HG02610 (cell line): ENCODE results near the gene LRRC25.
"Not testable (repeated sequence)": the region's sequence is repeated elsewhere in the genome, so short reads cannot be mapped to it uniquely, and the experiment has no call there.

Source experiments
- ATAC-seq: cut with Tn5 transposase; IDR thresholded peaks from one replicate; pipeline ENCODE4 v1.9.1; 2021; ENCODE audit warnings: mild to moderate bottlenecking, moderate library complexity; ENCODE audit not compliant: unreplicated experiment

LRRC25 gene

DNA sequence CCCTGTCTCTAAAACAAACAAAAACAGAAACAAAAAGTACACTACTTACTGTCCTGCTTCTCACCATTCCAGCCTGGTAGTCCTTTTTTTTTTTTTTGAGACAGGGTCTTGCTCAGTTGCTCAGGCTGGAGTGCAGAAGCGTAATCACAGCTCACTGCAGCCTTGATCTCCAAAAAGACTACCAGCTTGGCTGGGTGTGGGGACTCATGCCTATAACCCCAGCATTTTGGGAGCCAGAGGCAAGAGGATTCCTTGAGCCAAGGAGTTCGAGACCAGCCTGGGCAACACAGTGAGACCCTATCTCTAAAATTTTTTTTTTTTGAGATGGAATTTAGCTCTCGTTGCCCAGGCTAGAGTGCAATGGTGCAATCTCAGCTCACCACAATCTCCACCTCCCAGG lies 16.6 kb downstream of the LRRC25 start:
- no peak for ATAC-seq

DNA sequence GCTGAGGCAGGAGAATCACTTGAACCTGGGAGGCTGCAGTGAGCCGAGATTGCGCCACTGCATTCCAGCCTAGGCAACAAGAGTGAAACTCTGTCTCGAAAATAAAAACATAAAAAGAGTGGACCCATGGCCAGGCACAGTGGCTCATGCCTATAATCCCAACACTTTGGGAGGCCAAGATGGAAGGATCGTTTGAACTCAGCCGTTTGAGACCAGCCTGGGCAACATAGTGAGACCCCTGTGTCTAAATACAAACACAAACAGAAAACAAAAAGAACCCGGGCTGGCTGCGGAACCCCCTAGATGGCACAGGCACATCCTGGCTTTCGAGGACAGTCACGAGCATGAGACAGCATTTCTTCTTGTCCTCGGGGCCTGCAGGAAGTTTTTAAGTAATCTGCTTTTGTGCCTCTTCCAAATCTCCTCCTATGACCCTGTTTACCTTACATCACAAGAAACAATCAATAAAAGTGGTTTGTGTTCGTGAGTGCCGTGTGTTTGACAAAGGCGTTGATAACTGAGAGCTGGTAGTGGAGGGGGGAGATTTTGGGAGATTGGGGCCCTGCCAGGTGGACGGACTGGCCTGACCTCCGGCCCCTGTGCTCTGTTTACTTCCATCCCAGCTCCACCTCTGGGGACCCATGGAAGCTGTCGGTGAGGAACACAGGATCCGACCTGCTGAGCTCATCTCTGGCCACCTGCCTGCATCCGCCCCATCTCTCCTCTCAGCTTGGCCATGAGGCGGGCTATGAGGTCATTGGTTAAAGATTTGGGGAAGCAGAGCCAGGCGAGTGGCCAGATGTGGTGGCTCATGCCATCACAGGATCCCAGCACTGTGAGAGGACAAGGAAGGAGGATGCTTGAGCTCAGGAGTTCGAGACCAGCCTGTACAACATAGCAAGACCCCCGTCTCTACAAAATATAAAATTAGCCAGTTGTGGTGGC lies 17.3 kb downstream of the LRRC25 start:
- no peak for ATAC-seq

DNA sequence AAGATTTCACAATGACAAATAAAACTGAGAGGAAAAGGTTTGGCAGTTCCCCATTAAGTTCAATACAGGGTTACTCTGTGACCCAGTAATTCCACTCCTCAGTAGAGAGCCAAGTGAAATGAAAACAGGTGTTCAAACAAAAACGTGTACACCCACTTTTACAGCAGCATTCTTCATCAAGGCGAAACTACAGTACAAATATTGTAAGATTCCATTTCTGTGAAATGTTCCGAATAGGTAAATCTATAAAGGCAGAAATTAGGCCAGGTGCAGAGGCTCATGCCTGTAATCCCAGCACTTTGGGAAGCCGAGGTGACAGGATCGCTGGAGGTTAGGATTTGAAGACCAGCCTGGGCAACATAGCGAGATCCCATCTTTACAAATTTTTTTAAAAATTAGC lies 20.4 kb downstream of the LRRC25 start:
- no peak for ATAC-seq

DNA sequence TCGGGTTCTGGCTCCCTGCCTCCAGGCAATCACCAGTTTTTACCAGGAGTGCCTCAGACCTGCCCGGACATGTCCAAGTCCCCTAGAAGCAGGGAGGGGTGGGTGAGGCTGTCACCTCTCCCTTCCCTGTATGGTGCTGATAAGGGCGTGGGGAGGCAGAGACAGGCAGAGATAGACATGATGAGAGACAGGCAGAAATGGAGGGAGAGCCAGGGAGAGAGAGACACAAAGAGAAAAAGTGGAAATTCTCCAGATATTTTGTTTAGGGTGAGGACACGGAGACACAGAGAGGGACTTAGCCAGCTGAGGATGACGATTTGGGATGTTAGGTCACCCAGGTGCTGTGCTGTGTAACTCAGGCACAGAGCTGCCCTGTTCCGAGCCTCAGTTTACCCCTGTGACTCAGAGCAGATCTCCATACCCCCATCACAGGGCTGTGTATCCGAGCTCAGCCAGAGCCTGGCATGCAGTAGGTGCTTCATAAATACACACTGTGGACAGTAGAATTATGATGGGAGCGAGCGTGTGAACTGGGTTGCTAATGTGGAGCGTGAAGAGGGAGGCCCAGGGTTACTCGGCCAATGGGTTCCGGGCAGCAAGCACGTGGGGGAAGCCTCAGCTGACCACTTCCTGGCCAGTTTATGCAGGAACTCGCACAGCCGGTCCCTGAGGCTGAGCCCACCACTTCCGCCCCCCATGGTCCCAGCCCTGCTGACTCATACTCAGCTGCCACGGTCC lies 23.4 kb downstream of the LRRC25 start:
- ATAC-seq, result peak; percentile 83

DNA sequence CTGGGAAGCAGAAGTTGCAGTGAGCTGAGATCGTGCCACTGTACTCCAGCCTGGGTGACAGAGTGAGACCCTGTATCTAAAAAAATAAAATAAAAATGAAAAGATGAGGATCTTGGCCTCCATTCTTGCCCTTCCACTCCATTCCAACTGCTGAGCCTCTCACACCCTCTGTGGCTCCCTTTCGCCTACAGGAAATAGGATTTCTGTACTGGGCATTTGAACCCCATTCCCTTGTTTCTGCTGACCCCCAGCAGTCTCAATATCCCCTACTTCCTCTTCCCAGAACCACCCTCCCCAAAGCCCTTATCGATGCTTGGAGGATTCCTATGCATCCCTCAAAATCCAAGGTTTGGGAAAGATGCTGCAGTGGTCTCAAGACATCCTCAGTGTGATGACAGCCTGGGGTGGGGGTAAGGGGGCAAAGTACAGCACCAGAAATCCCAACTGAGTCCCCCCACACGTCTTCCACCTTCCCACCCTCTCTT lies 24.0 kb downstream of the LRRC25 start:
- no peak for ATAC-seq

DNA sequence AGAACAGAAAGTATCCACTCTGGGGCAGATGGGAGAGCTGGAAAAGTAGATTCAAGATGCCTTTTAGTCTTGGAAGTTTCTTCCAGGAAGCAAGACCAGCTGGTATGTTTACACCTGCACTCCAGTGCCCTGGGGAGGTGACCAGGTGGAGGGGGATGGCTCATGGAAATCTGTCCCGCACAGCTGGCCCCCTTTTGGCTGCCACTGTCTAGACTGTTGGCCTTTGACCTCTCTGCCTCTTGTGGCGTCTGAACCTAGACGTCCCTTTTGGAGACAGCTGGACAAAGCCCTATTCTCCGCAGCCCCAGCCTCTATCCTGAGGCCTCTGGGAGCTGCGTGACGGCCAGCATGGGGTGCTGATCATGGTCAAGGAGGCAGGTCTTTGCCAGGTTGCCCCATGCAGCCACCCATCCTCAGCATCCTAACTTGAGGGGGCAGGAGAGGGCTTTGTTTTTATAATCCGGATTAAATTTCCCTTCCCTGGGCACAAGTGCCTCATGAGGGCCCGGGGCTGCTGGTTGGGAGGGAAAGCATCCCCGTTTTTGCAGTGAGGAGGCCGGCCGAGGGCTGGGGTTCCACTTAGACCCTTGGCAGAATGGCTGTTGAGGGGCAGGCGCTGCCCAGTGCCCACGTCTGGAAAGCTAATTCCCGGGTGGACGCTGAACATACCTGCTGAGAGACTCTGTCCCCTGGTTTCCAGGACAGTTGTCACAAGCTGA lies 28.8 kb downstream of the LRRC25 start:
- ATAC-seq, result no peak

DNA sequence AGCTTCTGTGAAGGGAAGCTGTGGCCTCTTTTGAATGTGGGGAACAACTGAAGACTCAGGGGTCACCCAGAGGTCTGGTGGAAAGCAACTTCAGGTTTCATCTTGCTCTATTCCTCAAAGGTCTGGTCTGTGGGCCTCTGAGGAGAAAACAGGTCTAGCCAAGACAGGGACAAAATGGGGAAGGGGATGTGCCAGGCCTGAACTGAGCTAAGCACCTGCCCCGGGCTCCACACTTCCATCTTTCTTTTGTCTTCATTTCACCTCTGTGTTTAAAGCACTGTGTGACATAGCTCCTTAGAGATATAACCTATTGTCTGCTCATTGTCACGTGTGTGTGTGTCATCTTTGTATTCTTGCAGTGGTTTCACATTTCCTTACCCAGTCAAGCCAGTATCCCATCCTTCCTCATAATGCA lies 31.4 kb downstream of the LRRC25 start:
- no peak for ATAC-seq

DNA sequence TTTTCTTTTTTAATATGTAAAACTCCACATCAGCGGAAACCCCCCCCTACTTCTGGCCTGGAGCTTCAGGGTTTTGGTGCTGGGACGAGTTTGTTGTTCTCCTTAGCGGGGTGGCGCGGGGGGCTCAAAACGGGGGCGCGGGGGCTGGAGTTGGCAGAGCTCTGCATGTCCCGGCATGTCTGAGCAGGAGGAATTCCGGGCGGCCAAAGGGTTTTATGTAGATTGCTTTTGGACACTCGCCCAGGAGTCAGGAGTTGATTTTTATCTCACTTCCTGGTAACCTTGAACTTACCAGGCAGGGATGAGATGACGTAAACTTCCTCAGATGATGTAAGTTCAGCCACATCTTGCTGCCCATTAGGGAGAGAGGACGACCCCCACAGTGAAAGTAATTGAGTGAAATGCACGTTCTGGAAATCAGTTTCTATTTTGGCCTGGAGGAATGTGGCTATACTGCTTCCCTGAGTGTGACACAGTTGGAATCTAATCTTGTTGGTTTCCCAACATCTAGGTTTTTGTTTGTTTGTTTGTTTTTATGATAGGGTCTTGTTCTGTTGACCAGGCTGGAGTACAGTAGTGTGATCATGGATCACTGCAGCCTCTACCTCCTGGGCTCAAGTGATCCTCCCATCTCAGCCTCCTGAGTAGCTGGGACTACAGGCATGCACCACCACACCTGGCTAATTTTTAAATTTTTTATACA lies 32.4 kb downstream of the LRRC25 start:
- ATAC-seq, result no peak

DNA sequence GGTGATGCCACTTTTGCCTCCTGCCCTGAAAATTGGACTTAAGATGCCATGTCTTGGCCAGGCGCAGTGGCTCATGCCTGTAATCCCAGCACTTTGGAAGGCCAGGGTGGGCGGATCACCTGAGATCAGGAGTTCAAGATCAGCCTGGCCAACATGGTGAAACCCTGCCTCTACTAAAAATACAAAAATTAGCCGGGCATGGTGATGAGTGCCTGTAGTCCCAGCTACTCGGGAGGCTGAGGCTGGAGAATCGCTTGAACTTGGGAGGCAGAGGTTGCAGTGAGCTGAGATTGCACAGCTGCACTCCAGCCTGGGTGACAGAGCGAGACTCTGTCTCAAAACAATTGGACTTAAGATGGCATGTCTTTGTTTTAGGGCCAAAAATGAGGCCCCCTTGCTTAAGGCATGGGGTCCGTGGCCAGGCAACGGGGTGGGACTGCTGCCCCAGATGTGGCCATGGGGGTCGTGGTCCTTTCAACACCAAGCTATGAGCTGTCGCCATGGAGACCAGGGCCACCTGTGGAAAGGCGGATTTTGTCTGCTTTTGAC lies 33.1 kb downstream of the LRRC25 start:
- not testable (repeated sequence) for ATAC-seq

DNA sequence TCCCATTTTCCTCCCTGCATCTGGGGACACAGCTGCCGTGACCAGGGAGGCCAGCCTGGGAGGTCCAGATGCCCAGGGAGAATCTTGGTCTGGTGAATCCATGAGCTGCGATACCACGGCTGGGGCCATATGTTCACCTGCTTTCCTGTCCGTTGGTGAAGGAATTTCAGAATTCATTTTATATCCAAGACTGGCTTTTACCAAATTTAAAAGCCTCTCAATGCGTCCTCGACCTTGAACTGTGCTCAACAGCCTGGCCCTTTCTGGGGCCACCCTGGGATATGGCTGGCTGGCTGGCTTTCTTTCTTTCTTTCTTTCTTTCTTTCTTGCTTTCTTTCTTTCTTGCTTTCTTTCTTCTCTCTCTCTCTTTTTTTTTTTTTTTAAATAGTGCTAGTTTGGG lies 33.6 kb downstream of the LRRC25 start:
- no peak for ATAC-seq

DNA sequence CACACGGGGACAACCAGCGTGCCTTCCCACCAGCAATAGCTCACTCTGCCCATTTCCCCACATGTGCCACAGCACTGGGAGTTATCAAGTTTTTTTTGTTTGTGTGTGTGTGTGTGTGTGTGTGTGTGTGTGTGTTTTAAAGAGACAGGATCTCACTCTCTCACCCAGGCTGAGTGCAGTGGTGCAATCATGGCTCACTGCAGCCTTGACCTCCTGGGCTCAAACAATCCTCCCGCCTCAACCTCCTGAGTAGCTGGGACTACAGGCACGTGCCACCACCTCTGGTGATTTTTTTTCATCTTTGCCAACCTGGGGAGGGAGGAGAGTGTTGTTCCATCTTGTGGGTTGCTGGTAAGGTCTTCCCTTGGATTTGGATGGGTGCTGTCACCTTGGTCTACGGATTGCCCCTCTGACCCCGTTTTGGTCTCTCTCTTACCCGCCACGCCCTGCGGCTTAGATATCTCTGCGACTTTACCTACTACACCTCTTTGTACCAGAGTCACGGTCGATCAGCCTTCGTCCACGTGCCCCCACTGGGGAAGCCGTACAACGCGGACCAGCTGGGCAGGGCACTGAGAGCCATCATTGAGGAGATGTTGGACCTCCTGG lies 34.4 kb downstream of the LRRC25 start:
- no peak for ATAC-seq

DNA sequence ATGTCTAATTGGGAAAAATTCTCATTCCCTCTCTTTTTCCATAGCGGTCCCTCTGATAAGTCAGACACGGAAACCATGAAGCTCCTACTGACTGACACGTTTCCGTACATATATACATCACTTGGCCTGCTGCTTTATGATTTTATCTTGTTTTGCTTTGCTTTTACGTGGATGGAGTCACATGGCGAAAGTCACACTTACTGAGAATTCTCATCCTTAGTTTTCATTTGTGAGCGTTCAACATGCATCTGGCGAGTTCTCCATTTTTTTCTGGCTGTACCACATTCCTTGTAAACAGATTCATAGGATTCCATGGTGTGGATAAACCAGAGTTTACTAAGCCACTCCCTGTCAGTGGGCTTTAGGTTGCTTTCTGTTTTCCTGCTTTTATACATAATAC lies 35.8 kb downstream of the LRRC25 start:
- ATAC-seq, result no peak

DNA sequence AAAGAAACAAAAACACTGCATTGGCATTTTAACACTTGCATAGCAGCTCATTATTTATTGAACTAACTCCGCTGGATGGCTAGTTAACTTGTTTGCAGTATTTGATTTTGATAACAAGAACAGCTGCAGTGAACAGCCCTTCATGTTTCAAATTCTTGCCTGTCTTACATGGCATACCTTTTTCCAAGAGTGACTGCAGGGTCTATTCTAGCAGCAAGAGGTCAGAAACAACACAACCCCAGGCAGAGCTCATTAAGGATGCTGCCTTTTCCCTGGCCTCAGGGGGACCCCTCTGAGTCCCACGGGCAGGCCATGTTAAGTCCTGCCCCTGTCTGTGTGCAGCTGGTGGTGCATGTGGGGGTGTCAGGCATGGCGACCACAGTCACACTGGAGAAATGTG lies 40.4 kb downstream of the LRRC25 start:
- ATAC-seq, result no peak

DNA sequence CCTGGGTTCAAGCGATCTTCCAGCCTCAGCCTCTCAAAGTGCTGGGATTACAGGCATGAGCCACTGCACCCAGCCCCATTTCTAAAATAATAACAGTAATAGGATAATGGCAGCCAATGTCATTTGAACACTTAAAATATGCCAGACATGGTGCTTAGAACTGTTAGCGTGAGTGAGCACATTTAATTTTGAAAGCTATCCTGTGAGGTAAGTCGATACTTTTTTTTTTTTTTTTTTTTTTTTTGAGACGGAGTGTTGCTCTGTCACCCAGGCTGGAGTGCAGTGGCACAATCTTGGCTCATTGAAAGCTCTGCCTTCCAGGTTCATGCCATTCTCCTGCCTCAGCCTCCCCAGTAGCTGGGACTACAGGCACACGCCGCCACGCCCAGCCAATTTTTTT lies 42.7 kb downstream of the LRRC25 start:
- not testable (repeated sequence) for ATAC-seq

DNA sequence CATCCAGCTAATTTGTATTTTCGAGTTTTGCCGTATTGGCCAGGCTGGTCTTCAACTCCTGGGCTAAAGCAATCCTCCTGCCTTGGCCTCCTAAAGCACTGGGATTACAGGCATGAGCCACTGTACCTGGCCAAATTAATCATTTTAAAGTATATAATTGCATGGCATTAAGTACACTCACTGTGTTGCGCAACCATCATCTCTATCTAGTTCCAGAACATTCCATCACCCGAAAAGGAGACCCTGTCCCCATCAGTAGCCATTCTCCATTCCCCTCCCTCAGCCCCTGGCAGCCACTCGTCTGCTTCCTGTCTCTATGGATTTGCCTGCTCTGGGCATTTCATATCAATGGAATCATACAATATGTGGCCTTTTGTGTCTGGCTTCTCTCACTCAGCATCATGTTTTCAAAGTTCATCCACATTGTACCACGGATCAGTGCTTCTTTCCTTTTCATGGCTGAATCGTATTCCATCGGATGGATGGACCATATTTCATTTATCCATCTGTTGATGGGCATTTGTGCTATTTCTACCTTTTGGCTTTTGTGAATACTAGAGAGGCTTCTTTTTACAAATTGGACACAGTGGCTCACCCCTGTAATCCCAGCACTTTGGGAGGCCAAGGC lies 43.9 kb downstream of the LRRC25 start:
- ATAC-seq, result no peak

DNA sequence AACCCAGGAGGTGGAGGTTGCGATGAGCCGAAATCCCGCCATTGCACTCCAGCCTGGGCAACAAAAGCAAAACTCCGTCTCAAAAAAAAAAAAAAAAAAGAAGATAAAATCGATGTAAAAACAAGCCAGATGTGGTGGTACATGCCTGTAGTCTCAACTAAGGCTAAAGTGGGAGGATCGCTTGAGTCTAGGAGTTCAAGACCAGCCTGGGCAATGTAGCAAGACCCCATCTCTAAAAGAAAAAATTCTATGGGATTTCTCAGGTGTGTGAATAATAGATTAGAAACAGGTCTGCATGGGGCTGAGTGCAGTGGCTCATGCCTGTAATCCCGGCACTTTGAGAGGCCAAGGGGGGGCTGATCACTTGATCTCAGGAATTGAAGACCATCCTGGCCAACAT lies 45.9 kb downstream of the LRRC25 start:
- no peak for ATAC-seq

DNA sequence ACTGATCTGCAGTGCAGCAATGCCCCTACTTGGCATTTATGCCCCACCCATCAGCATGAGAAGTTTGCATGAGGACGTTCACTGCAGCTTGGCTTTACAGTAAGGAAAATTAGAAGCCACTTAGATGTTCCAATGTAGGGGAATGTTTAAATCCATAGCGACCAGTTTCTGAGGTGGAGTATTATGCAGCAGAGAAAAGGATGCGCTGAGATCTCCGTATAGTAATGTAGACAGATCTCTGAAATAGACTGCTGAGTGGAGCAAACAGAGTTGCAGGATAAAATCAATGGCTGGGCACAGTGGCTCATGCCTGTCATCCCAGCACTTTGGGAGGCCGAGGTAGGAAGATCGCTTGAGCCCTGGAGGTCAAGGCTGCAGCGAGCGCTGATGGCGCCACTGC lies 46.9 kb downstream of the LRRC25 start:
- no peak for ATAC-seq

DNA sequence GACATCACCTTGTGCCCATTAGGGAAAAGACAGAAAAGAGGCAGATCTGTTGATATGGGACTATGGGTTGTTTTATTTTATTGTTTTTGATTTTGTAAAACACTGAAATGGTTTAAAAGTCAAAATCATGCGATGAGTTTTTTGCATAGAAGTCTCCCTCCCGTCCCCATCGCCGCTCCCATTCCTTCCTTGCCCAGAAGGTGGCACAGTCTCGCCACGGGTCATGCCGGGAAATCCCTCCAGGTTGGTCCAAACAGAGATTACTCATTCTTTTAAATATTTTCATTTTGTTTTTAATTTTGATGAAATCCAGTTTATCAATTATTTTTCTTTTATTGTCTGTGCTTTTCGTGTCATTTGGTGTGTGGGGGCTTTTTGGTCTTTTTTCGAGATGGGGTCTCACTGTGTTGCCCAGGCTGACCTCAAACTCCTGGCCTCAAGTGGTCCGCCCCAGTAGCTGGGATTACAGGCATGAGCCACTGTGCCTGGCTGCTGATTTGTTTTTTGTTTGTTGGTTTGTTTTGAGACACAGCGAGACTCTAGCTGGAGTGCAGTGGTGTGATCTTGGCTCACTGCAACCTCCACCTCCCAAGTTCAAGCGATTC lies 47.8 kb downstream of the LRRC25 start:
- ATAC-seq, result no peak

DNA sequence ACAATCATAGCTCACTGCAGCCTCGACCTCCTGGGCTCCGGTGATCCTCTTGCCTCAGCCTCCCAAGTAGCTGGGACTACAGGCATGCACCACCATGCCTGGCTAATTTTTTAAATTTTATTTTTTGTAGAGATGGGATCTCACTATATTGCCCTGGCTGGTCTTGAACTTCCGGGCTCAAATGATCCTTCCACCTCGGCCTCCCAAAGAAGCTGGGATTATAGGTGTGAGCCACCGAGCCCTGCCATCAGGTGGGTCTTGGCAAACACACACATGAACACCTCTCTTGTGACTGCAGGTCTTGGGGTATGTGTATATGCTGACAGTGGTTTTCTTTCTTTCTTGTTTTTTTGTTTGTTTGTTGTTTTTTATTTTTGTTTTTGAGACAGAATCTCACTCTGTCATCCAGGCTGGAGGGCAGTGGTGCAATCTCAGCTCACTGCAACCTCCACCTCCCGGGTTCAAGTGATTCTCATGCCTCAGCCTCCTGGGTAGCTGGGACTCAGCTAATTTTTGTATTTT lies 48.5 kb downstream of the LRRC25 start:
- not testable (repeated sequence) for ATAC-seq
